Measurements from ENCODE around the gene URGCP. TPM values are rescaled to one million over a fixed set of nuclear protein-coding genes. Genes with fewer than 3 reads are reported as not detected.

URGCP gene
- total and polyA plus RNA-seq, 2 experiments from 2014 or later, result 7.2 to 13.2 TPM

DNA sequence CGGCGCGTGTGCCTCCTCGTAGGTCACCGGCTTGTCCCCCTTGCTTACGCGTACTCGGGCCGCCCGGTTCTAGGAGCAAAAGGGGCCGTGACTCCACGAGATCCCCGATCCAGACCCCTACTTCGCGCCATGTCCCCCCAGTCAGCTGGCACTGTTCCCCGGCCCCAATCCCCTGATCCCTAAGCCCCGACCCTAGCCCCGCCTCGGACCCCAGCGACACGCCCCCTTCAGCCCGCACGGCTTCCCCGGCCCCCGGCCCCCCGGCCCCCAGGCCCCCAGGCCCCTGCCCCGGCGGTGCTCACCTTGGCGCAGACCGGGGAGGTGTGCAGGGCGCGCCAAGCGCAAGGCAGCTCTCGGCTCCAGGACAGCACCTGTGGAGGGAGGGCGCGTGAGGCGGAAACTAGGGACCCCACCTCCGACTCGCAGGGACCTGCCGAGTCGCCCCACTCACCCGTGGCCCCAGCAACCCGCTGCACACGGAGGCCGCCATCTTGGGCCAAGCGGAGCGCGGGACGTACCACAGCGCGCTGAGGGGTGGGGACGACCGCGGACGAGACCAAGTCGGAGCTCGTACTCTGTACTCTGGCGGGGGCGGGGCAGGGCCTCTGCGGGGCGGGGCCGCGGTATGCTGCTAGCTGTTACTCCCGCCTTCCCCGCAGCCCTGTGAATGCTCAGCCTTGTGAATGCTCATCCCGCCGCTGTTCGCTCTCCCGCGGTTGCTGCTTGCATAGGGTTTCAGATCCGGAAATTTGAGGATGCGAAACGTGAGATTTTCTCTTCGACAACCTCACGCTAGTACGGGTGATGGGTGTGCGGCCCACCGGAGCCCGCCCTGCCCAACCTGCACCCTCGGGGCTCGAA, 37.2 kb downstream of the URGCP start, which contains the start of gene MRPS24:
TSS of gene MRPS24 (minus strand) at position 512 of the 861 bp plus-strand sequence. CDS start at position 490, 22 bp downstream.
- peak; percentile 95 for ATAC-seq
- peak within 1 kb of the TSS; percentile 81 for H3K27ac ChIP-seq (ENCODE audit: low read depth)

DNA sequence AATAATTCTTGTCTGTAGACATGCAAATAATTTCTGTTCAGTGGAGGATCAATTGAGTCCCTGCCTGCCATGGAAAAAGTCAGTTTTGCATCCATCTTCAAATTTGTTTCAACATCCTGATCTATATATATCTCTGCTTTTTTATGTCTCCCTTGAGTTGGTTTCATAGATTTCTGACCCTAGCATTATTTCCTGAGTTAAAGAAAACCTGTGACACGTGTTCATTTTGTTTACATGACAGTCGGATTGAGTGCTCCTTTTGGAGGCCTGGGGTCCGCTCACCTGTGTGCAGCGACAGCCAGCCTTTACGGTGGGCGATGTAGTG, 37.8 kb downstream of the URGCP start:
- Histone ChIP-seq H4K20me1 (replicated peaks; ENCODE audit: insufficient read depth) (no peaks in the 10 kb centered on the region), H2AFZ (peak overlapping the region; percentile 92), H3K27me3 (ENCODE audit: insufficient read depth) (no peaks in the 10 kb centered on the region), H3K4me1 (ENCODE audit: insufficient read depth) (peaks cover 23% of the 10 kb centered on the region), H3K79me2 (replicated peaks; ENCODE audit: insufficient read depth) (peaks cover 11% of the 10 kb centered on the region), H3K36me3 (ENCODE audit: insufficient read depth) (peaks cover 16% of the 10 kb centered on the region), H3K4me3 (peak overlapping the region; percentile 63), H3K9me2 (ENCODE audit: insufficient read depth) (0 out of 2 replicates have a peak, but pooled peaks cover 3% of the 10 kb centered on the region), H3F3A (replicated peaks; ENCODE audit: low read depth) (peaks cover 2% of the 10 kb centered on the region; the same call in 1 of the 2 replicates), H3K27ac (ENCODE audit: low read depth) (0 out of 2 replicates have a peak overlapping the region, but pooled peaks have one; percentile 21), H3K4me2 (peak overlapping the region; percentile 98)
- Mint-ChIP-seq H3K27ac (peak overlapping the region; percentile 88), H3K4me1 (peaks cover 33% of the 10 kb centered on the region), H3K9me3 (peaks cover 4% of the 10 kb centered on the region; the same call in 2 of the 3 replicates), H3K36me3 (ENCODE audit: low read depth) (peaks cover 34% of the 10 kb centered on the region), H3K4me3 (peak overlapping the region; percentile 81), H3K27me3 (ENCODE audit: insufficient read depth, low read depth, poor library complexity) (peaks cover 8% of the 10 kb centered on the region)
- ATAC-seq (peak; percentile 40; the same call in 1 of the 3 replicates), DNase-seq (ENCODE audit: low spot score) (no peak)
- TF ChIP-seq CREB1 (CRISPR knock-in tag; IDR thresholded peaks at IDR 0.05; ENCODE audit: low read depth) (no peak), EZH2phosphoT487 (IDR thresholded peaks at IDR 0.05; ENCODE audit: unreplicated experiment) (no peak), EZH2 (IDR thresholded peaks at IDR 0.05; ENCODE audit: low read depth, unreplicated experiment) (no peak), ZNF331 (CRISPR knock-in tag; IDR thresholded peaks at IDR 0.05; ENCODE audit: low read depth) (no peak), NANOG (IDR thresholded peaks at IDR 0.05; ENCODE audit: borderline replicate concordance) (no peak)
- TF ChIP-seq, protein P1, sequence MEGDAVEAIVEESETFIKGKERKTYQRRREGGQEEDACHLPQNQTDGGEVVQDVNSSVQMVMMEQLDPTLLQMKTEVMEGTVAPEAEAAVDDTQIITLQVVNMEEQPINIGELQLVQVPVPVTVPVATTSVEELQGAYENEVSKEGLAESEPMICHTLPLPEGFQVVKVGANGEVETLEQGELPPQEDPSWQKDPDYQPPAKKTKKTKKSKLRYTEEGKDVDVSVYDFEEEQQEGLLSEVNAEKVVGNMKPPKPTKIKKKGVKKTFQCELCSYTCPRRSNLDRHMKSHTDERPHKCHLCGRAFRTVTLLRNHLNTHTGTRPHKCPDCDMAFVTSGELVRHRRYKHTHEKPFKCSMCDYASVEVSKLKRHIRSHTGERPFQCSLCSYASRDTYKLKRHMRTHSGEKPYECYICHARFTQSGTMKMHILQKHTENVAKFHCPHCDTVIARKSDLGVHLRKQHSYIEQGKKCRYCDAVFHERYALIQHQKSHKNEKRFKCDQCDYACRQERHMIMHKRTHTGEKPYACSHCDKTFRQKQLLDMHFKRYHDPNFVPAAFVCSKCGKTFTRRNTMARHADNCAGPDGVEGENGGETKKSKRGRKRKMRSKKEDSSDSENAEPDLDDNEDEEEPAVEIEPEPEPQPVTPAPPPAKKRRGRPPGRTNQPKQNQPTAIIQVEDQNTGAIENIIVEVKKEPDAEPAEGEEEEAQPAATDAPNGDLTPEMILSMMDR (conservative IDR thresholded peaks at IDR 0.05; ENCODE audit: low read depth in 2 of 2), result no peak
- TF ChIP-seq, protein P2, sequence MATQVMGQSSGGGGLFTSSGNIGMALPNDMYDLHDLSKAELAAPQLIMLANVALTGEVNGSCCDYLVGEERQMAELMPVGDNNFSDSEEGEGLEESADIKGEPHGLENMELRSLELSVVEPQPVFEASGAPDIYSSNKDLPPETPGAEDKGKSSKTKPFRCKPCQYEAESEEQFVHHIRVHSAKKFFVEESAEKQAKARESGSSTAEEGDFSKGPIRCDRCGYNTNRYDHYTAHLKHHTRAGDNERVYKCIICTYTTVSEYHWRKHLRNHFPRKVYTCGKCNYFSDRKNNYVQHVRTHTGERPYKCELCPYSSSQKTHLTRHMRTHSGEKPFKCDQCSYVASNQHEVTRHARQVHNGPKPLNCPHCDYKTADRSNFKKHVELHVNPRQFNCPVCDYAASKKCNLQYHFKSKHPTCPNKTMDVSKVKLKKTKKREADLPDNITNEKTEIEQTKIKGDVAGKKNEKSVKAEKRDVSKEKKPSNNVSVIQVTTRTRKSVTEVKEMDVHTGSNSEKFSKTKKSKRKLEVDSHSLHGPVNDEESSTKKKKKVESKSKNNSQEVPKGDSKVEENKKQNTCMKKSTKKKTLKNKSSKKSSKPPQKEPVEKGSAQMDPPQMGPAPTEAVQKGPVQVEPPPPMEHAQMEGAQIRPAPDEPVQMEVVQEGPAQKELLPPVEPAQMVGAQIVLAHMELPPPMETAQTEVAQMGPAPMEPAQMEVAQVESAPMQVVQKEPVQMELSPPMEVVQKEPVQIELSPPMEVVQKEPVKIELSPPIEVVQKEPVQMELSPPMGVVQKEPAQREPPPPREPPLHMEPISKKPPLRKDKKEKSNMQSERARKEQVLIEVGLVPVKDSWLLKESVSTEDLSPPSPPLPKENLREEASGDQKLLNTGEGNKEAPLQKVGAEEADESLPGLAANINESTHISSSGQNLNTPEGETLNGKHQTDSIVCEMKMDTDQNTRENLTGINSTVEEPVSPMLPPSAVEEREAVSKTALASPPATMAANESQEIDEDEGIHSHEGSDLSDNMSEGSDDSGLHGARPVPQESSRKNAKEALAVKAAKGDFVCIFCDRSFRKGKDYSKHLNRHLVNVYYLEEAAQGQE (IDR thresholded peaks at IDR 0.05; ENCODE audit: unreplicated experiment), result no peak
- TF ChIP-seq, protein P3, sequence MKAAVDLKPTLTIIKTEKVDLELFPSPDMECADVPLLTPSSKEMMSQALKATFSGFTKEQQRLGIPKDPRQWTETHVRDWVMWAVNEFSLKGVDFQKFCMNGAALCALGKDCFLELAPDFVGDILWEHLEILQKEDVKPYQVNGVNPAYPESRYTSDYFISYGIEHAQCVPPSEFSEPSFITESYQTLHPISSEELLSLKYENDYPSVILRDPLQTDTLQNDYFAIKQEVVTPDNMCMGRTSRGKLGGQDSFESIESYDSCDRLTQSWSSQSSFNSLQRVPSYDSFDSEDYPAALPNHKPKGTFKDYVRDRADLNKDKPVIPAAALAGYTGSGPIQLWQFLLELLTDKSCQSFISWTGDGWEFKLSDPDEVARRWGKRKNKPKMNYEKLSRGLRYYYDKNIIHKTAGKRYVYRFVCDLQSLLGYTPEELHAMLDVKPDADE (IDR thresholded peaks at IDR 0.05), result no peak

More for the DNA sequence above, 37.2 kb downstream of the URGCP start, which contains the start of gene MRPS24:
- no peaks in the 10 kb centered on the region for H3K27me3 ChIP-seq (ENCODE audit: insufficient read depth)
- H3K4me3 ChIP-seq, result peak within 1 kb of the TSS; percentile 63
- peaks cover 16% of the 10 kb centered on the region for H3K36me3 ChIP-seq (ENCODE audit: insufficient read depth)
- Mint-ChIP-seq H3K9me3 (peaks cover 2% of the 10 kb centered on the region; the same call in 2 of the 3 replicates), H3K4me1 (peaks cover 31% of the 10 kb centered on the region), H3K36me3 (ENCODE audit: low read depth) (peaks cover 32% of the 10 kb centered on the region), H3K27ac (peak within 1 kb of the TSS; percentile 91), H3K4me3 (peak within 1 kb of the TSS; percentile 81), H3K27me3 (ENCODE audit: insufficient read depth, low read depth, poor library complexity) (peaks cover 9% of the 10 kb centered on the region)
- H3F3A ChIP-seq (replicated peaks; ENCODE audit: low read depth), result peaks cover 2% of the 10 kb centered on the region; the same call in 1 of the 2 replicates
- no peaks in the 10 kb centered on the region for H4K20me1 ChIP-seq (replicated peaks; ENCODE audit: insufficient read depth)
- TF ChIP-seq EZH2 (IDR thresholded peaks at IDR 0.05; ENCODE audit: low read depth, unreplicated experiment) (no peak), EZH2phosphoT487 (IDR thresholded peaks at IDR 0.05; ENCODE audit: unreplicated experiment) (no peak), ZNF114 (CRISPR knock-in tag; IDR thresholded peaks at IDR 0.05) (no peak), JUNB (IDR thresholded peaks at IDR 0.05; ENCODE audit: unreplicated experiment) (peak; percentile 32), STAT1 (IDR thresholded peaks at IDR 0.05; ENCODE audit: unreplicated experiment) (no peak), POLR2AphosphoS5 (IDR thresholded peaks at IDR 0.05; ENCODE audit: low read depth) (peak; percentile 99)
- TF ChIP-seq, protein P2 (IDR thresholded peaks at IDR 0.05; ENCODE audit: unreplicated experiment), result peak; percentile 19
- peak; percentile 98 for DNase-seq (ENCODE audit: low spot score)
- H3K79me2 ChIP-seq (replicated peaks; ENCODE audit: insufficient read depth), result peaks cover 11% of the 10 kb centered on the region
- peak within 1 kb of the TSS; percentile 98 for H3K4me2 ChIP-seq
- H3K9me2 ChIP-seq (ENCODE audit: insufficient read depth), result peaks cover 5% of the 10 kb centered on the region; the same call in 1 of the 2 replicates
- H3K4me1 ChIP-seq (ENCODE audit: insufficient read depth), result peaks cover 23% of the 10 kb centered on the region
- H2AFZ ChIP-seq, result peak within 1 kb of the TSS; percentile 92

Measured in GM23338 (cell line).